Stimulated activated CD8-positive, alpha-beta memory T cell treated with anti-CD3 and anti-CD28 coated beads, Interleukin-4, amount 100 ng/mL, for 48 hours (primary cell): ENCODE data around the gene FAM13C.

ENCODE experiments used
- DNase-seq: peaks from one replicate; pipeline ENCODE4 v3.0.0-alpha.2; 2020

The FAM13C gene

DNA sequence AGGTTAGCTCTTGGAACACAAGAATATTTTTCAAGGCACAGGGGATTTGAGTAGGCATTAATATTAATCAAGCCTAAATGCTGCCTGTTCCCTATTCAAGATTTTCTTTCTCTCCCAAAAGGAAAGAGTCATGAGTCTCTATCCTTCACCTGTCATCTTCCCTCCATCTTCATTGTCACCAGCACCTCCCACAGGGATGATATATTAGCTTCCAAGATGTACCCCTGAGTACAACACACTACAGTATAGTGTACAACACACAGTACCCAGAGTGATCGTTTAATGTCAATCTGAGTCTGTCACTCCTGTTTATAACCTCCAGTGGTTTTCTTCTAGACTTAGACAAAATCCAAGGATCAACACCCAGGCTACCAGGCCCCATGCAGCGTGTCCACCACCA lies 50.1 kb downstream of the FAM13C start:
- no peak for DNase-seq

DNA sequence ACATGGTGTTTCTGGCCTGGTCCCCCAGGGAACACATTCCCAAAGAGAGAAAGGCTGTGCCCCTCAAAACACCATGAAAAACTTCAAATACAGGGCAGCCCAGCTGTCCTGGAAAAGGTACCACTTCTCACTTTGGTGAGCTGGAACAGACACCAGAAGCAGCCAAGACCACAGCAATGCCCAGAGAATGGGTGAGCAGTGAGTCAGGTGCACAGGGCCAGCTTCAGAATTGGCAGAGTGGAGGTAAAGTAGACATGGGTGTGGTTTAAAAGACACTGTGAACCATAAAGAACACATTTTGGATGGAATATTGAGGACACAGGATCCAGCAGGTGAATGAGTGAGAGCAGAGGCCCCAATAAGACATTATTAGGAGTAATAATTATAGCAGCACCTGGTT lies 51.3 kb downstream of the FAM13C start:
- no peak for DNase-seq

- no peak for DNase-seq
These were observed 51.9 kb downstream of the FAM13C start for GRCh38 chr10:59310324-59310914.

DNA sequence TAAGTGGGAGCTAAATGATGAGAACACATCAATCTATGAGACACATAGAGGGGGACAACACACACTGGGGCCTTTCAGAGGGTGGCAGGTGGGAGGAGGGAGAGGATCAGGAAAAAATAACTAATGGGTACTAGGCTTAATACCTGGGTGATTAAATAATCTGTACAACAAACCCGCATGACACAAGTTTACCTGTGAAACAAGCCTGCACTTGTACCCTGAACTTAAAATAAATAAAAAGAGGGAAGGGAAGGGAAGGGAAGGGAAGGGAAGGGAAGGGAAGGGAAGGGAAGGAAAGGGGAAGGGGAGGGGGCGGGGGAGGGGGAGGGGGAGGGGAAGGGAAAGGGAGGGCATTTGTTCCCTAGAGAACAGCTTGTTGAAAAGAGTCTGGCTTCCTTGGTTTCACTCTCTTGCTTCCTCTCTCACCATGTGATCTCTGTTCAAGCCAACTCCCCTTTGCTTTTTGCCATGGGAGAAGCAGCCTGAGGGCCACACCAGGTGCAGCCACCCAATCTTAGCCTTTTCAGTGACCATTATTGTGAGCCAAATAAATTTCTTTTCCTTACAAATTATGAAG lies 57.7 kb downstream of the FAM13C start:
- DNase-seq, result no peak

GRCh38 chr10:59303018-59303417 lies 59.3 kb downstream of the FAM13C start:
- DNase-seq, result no peak

DNA sequence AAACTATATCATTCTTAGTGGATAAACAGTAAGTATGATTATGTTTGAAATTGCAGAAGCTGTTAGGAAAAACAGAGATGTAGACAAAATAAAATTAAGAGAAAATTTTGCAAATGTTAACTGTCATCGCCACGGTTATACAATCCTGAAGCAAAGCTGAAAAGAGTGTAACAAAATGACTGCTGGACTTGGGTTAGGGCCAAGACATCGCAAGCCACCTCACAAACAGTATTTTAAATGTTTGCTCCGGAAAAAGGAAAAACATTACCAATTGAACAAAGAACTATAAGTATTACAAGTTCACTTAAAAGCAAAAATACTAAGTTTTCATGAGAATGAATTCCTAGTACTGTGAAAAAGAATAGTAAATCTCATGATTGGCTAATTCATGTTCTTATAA lies 60.0 kb downstream of the FAM13C start:
- no peak for DNase-seq

DNA sequence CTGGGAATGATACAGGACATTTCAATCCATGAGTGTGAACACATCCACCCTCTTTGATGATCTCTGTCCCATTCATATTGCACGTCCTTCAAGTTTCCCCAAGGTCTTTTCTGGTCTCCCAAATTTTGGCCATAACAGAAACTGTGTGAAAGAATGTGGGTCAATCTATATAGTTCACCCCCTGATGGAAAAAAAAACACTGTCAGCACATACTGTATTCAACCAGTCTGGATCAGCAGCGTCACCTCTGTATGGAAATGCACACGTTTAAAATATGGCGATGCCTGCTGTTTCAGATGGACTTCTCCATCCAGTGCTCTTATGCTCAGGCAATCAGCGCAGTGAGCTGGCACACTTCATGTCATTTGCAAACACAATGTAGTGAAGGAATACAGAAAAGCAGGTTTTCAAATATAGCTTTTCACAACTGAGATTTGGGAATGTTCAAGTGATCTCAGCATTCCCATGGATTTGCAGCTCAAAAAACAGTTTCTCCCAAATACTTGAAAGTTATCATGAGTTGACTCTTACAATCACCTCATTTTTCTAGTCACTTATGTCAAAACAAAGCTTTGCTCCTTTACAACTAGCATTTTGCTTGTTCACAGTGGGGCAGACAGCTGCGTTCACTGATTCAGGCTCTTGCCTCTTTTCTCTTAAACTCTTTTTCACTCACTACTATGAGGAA lies 61.1 kb downstream of the FAM13C start:
- DNase-seq, result no peak

GRCh38 chr10:59300386-59300785 lies 62.0 kb downstream of the FAM13C start:
- no peak for DNase-seq

DNA sequence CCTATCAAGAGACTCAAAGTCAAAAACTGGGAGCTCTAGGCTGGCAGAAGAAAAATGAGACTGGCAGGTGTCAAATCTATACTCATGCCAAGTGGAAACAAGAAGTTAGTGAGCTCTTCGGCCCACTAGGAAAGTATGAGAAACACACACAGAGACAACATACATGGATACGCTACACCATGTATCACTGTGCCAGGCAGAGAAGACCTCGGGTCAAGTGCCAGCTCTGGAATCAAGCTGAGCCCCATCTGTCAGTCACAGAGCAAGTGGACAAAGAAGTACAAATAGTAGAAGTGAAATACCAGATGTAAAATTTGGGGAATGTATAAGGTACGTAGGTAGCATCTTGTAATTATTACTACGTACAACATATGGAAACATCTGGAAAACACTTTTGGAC lies 62.4 kb downstream of the FAM13C start:
- DNase-seq, result no peak

GRCh38 chr10:59290448-59290847 lies 71.9 kb downstream of the FAM13C start:
- DNase-seq, result no peak

GRCh38 chr10:59289853-59290252 lies 72.5 kb downstream of the FAM13C start:
- no peak for DNase-seq

- no peak for DNase-seq
These were observed 74.6 kb downstream of the FAM13C start for GRCh38 chr10:59287587-59288255.

- DNase-seq, result no peak
These were observed 76.5 kb downstream of the FAM13C start for GRCh38 chr10:59285848-59286247.

- DNase-seq, result no peak
These were observed 77.3 kb downstream of the FAM13C start for GRCh38 chr10:59285073-59285472.

DNA sequence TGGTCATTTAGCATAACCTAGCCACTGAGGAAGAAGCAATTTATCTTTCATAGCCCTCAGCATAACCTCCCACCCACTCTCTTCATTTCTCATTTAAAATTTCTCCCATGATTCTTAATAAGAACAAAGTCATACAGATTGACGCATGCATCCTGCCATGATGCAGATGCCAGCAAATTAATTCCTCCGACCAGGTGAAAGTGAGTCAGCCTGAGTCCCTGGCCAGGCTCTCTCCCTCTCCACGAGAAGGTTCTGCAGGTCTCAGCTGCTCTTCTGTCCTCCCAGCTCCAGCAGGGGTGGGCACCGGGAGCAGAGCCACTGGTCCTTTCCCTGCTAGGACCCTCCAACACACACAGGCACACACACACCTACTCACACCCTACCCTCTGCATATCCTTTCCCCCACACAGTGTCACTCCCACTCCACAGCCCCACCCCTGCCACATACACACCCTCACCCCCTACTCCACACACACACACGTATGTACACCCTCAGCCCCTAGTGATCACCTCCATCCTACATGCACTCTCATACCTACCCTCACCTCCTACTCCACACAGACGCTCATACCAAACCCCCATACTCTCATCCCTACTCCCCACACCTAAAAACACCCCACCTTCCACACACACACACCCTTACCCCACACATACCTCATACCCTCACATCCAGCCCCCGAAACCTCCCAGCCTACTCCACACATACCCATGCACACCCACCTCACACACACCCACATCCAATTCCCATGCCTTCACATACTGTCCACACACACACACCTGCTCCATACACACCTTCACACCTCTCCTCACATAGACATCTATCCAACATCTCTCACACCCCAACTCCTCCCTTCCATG lies 78.0 kb downstream of the FAM13C start:
- no peak for DNase-seq

GRCh38 chr10:59283456-59284091 lies 78.8 kb downstream of the FAM13C start:
- no peak for DNase-seq

DNA sequence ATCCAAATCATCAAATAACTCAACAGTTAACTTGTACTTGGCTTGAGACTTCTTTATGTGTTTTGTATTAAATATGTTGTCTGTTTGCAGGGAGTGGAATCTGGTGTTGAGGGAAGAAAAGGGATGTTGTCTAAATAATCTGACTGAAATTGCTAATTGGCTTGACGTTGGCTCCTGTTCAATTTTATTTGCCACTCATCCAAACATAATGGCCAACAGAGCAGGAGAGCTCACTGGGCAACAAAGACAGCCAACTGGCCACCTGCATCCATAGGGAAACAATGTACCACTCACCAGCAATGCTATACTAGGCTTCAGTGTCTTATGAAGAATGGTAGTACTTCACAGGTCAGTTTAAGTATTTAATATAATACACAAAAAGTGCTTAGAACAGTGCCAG lies 80.5 kb downstream of the FAM13C start:
- no peak for DNase-seq

DNA sequence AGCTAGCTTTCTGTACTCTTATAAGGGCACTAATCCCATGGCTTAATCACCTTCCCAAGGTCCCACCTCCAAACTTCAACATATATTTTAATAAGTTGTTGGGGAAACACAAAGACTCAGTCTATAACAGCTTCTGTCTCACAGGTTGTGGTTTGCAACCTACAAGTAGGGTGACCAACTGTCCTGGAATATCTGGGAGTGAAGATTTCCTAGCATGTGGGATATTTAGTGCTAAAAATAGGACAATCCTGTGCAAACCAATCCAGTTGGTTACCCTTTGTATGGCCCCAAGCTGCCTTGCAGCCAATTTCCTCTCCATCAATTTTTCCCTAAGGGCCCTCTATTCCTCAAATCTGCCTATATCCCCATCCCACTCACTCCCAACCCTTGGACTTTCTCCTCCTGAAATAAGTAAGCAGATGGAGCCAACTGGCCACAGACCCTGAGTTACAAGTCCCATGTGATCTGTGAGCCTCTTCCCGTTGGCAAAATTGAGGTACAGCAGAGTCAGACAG lies 82.3 kb downstream of the FAM13C start:
- DNase-seq, result no peak

- DNase-seq, result no peak
These were observed 82.9 kb downstream of the FAM13C start for GRCh38 chr10:59279476-59279875.

GRCh38 chr10:59276919-59277318 lies 85.4 kb downstream of the FAM13C start:
- DNase-seq, result no peak

- no peak for DNase-seq
These were observed 86.2 kb downstream of the FAM13C start for GRCh38 chr10:59276133-59276532.

GRCh38 chr10:59273445-59273844 lies 88.9 kb downstream of the FAM13C start:
- no peak for DNase-seq
